Astrocyte of the spinal cord (primary cell): Measurements from ENCODE around the gene AP2M1.

Experiments
- DNase-seq: peaks from one replicate; pipeline ENCODE4 v3.0.0; 2011; ENCODE audit warnings: low read depth, low spot score
- H3K4me3 ChIP-seq: 2 replicates; pipeline ENCODE4 v1.5.1; 2011; ENCODE audit warnings: low read depth, mild to moderate bottlenecking, low read length, moderate library complexity
- in situ Hi-C: cut with HindIII; loops from 2 replicates; pipeline ENCODE4 v1.10.0; 2017; ENCODE audit warnings: low sequenced_read_pairs
- TF ChIP-seq, protein P1 (sequence below): IDR thresholded peaks from 2 replicates; pipeline ENCODE4 v1.5.1; 2012; ENCODE audit warnings: low read depth, mild to moderate bottlenecking, low read length, inconsistent platforms

The AP2M1 gene

GRCh38 chr3:184192889-184193288 is 18.2 kb downstream of the AP2M1 start:
- in situ Hi-C loops, result no loop called here
- DNase-seq, result no peak
- no peak overlapping the region for H3K4me3 ChIP-seq
- TF ChIP-seq, protein P1, sequence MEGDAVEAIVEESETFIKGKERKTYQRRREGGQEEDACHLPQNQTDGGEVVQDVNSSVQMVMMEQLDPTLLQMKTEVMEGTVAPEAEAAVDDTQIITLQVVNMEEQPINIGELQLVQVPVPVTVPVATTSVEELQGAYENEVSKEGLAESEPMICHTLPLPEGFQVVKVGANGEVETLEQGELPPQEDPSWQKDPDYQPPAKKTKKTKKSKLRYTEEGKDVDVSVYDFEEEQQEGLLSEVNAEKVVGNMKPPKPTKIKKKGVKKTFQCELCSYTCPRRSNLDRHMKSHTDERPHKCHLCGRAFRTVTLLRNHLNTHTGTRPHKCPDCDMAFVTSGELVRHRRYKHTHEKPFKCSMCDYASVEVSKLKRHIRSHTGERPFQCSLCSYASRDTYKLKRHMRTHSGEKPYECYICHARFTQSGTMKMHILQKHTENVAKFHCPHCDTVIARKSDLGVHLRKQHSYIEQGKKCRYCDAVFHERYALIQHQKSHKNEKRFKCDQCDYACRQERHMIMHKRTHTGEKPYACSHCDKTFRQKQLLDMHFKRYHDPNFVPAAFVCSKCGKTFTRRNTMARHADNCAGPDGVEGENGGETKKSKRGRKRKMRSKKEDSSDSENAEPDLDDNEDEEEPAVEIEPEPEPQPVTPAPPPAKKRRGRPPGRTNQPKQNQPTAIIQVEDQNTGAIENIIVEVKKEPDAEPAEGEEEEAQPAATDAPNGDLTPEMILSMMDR, result no peak

GRCh38 chr3:184193991-184194539 is 19.4 kb downstream of the AP2M1 start:
- TF ChIP-seq, protein P1, result no peak
- DNase-seq, result no peak
- H3K4me3 ChIP-seq, result no peak overlapping the region
- in situ Hi-C loops, result no loop called here

- TF ChIP-seq, protein P1, result no peak
- no peak for DNase-seq
- in situ Hi-C loops, result no loop called here
- no peak overlapping the region for H3K4me3 ChIP-seq
These were observed 21.9 kb downstream of the AP2M1 start for GRCh38 chr3:184196536-184196935.

DNA sequence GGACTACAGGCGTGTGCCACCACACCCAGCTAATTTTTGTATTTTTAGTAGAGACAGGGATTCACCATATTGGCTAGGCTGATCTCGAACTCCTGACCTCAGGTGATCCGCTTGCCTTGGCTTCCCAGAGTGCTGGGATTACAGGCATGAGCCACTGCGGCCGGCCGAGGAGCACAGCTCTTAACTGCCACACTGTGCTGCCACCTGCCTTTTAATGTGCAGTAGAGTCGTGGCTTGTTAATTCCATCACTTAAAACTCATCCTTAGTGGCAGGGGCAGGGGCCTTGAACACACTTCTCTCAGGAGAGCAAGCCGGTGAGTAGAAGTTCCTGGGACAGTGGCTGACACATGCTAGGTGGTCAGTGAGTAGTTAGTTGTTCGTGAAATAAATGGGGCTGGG is 23.9 kb downstream of the AP2M1 start:
- in situ Hi-C loops, result no loop called here
- no peak for DNase-seq
- H3K4me3 ChIP-seq, result no peak overlapping the region
- TF ChIP-seq, protein P1, result no peak

GRCh38 chr3:184200825-184201224 is 26.2 kb downstream of the AP2M1 start:
- H3K4me3 ChIP-seq, result no peak overlapping the region
- DNase-seq, result no peak
- TF ChIP-seq, protein P1, result no peak
- in situ Hi-C loops, result no loop called here

DNA sequence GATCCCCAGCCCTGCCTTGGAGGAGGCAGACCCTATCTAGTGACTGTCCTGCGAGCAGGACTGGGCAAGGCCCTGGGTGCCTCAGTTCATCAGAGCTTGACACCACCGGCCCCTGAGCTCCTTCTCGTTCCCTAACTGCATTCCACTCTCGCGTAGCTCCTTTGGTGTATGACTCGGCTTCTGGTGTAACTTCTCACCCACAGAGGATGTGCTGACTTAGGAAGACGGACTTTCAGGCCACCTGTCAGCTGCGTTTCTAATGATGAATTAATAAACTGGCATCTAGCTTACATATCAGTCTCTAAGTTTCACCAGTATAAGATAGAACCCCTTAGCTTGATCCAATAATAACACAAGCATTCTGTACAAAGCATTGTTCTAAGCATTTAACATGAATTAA is 28.9 kb downstream of the AP2M1 start:
- TF ChIP-seq, protein P1, result no peak
- DNase-seq, result no peak
- in situ Hi-C loops, result no loop called here
- no peak overlapping the region for H3K4me3 ChIP-seq
